NB4 (cell line): ENCODE data around the gene ANKRD33.

ENCODE experiments used
- DNase-seq: peaks from one replicate; pipeline ENCODE4 v3.0.0; 2010; ENCODE audit warnings: low read depth
- H3K4me3 ChIP-seq: one replicate; pipeline ENCODE4 v1.5.1; 2011; ENCODE audit warnings: mild to moderate bottlenecking, low read depth, low read length, moderate library complexity
- CTCF ChIP-seq: IDR thresholded peaks from one replicate; pipeline ENCODE4 v1.5.1; 2012; ENCODE audit warnings: low read depth, low read length
- MAX ChIP-seq: IDR thresholded peaks from 2 replicates; pipeline ENCODE4 v1.6.1; 2011; ENCODE audit warnings: low read depth, low read length
- MYC ChIP-seq: IDR thresholded peaks from 2 replicates; pipeline ENCODE4 v1.6.1; 2011; ENCODE audit warnings: low read depth, low read length
- POLR2A ChIP-seq: IDR thresholded peaks from 2 replicates; pipeline ENCODE4 v1.6.1; 2011; ENCODE audit warnings: mild to moderate bottlenecking; ENCODE audit not compliant: insufficient read length; ENCODE audit errors: extremely low read depth

The ANKRD33 gene

GRCh38 chr12:51848841-51849735, 38.8 kb upstream of the ANKRD33 start:
- TF ChIP-seq MAX, result no peak
- no peak for TF ChIP-seq MYC
- TF ChIP-seq CTCF, result no peak
- no peak for TF ChIP-seq POLR2A
- H3K4me3 ChIP-seq, result no peak overlapping the region
- DNase-seq, result no peak

- DNase-seq, result no peak
- TF ChIP-seq MYC (no peak), MAX (no peak), CTCF (no peak), POLR2A (no peak)
- H3K4me3 ChIP-seq, result no peak overlapping the region
Observed at GRCh38 chr12:51850081-51850964, 37.6 kb upstream of the ANKRD33 start.

GRCh38 chr12:51850965-51851299, 37.0 kb upstream of the ANKRD33 start:
- H3K4me3 ChIP-seq, result no peak overlapping the region
- no peak for DNase-seq
- TF ChIP-seq MAX, result no peak
- TF ChIP-seq MYC, result no peak
- no peak for TF ChIP-seq CTCF
- TF ChIP-seq POLR2A, result no peak

GRCh38 chr12:51851413-51852124, 36.3 kb upstream of the ANKRD33 start:
- no peak overlapping the region for H3K4me3 ChIP-seq
- TF ChIP-seq POLR2A, result no peak
- TF ChIP-seq MYC, result no peak
- TF ChIP-seq CTCF, result no peak
- TF ChIP-seq MAX, result no peak
- no peak for DNase-seq

GRCh38 chr12:51852404-51853137, 35.3 kb upstream of the ANKRD33 start:
- no peak for TF ChIP-seq POLR2A
- no peak for TF ChIP-seq MYC
- TF ChIP-seq MAX, result no peak
- no peak for TF ChIP-seq CTCF
- DNase-seq, result no peak
- H3K4me3 ChIP-seq, result no peak overlapping the region
